SH-SY5Y (cell line): ENCODE measurements around the gene C9orf40.

ENCODE experiments used
- GATA2 ChIP-seq: IDR thresholded peaks from 2 replicates; pipeline ENCODE4 v1.6.1; 2011; ENCODE audit warnings: mild to moderate bottlenecking, low read depth, low read length
- GATA3 ChIP-seq: IDR thresholded peaks from 2 replicates; pipeline ENCODE4 v1.6.1; 2011; ENCODE audit warnings: low read depth, mild to moderate bottlenecking, low read length, moderate library complexity

DNA sequence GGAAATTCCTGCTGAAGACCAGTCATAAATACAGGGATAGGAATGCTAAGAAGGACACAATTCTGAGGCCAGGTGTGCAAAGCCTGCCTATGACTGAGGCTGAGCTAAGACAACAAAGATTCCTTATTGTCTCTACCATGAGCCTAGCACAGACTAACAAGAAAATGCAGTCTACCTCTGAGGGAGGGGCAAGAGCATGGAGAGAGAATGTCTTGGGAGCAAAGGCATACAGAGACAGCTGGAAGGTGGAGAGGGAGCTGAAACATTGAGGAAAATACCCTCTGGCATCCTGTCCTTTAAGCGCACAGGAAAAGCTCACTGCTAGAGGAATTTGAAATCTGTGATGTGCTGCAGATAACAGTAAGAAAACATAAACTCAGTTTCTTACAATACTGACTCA, 8.8 kb upstream of the C9orf40 start:
- TF ChIP-seq GATA2: no peak
- no peak for TF ChIP-seq GATA3
